Measurements from ENCODE around the gene DDX56.
"Not testable (repeated sequence)": the region's sequence is repeated elsewhere in the genome, so short reads cannot be mapped to it uniquely, and the experiment has no call there.

DDX56 gene

DNA sequence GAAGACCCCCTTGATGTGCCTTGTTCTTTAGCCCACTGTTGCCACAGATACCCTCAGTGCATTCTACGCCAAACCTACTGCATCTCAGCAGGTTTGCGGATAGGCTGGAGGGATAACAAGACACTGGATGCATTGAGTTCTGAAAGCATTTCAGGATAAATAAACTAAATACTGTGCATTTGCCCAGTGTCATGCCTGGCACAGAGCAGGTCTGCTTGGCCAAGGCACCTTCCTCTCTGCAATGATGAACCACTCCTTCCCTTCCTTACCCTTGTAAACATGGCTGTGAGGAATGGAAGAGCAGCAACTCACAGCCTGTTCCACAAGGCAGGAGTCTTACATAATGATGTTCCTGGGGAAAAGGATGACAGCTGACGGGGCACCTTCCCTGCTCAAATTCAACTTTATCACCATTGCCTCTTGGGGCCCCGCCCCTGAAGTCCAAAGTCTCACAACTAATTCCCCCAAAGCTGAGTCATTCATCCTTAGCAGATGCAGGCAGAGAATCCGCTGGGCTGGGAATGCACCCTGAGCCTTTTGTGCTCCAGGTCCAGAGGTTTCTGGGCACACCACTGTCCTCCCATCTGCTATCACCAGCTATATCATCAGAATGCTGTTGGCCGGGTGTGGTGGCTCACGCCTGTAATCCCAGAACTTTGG is 11.6 kb downstream of the DDX56 start:
- no peak for DNase-seq

DNA sequence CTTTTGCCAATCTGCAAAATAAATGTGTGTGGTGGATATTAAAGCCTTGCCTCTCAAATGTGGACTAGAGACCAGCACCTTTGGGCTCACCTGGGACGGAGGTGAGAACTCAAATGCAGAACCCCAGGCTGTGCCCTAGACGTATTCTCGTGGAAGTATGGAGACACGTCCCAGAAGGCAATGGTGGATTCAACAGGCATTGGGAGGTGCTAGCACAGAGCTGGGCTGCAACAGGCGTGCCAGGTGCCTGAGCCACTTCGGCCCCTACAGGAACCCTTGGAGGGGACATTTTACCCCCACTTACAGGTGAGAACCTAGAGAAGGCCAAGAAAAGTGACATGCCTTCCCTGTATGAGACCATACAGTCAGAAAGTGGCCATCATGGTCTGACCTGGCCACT is 12.2 kb downstream of the DDX56 start:
- no peak for DNase-seq

DNA sequence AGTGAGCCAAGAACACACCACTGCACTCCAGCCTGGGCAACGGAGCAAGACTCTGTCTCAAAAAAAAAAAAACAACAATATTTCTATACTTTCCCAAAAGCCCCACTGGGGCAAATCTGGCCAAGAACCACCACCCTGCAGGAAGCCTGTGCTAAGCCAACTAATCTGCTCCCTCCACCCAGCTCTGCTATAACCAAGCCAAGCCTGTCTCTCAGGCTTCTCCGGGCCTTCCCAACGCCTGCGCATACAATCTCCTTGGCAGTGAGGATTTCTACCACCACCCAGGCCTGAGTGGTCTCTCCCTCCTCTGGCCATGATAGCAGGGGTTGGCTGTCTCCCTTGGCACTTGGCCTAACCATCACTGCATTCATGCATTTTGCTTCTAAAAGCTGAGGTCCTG is 14.2 kb downstream of the DDX56 start:
- DNase-seq, result no peak

GRCh38 chr7:44557485-44557884 is 16.2 kb downstream of the DDX56 start:
- DNase-seq, result no peak

DNA sequence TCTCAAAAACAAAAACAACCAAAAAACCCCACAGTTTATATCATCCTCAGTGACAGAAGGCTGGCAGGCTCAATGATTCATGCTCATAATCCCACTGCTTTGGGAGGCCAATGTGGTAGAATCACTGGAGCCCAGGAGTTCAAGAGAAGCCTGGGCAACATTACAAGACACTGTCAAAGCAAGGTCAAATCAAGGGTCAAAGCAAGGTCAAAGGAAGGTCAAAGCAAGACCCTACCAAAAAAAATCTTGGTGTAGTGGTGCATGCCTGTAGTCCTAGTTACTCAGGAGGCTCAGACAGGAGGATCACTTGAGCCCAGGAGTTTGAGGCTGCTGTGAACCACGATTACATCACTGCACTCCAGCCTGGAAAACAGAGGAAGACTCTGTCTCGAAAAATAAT is 18.4 kb downstream of the DDX56 start:
- no peak for DNase-seq

- not testable (repeated sequence) for DNase-seq
Observed at GRCh38 chr7:44552473-44553005, 21.2 kb downstream of the DDX56 start.

- DNase-seq, result no peak
Observed at GRCh38 chr7:44549457-44549856, 24.3 kb downstream of the DDX56 start.

GRCh38 chr7:44548893-44549292 is 24.8 kb downstream of the DDX56 start:
- no peak for DNase-seq

GRCh38 chr7:44547536-44548231 is 26.0 kb downstream of the DDX56 start:
- no peak for DNase-seq

DNA sequence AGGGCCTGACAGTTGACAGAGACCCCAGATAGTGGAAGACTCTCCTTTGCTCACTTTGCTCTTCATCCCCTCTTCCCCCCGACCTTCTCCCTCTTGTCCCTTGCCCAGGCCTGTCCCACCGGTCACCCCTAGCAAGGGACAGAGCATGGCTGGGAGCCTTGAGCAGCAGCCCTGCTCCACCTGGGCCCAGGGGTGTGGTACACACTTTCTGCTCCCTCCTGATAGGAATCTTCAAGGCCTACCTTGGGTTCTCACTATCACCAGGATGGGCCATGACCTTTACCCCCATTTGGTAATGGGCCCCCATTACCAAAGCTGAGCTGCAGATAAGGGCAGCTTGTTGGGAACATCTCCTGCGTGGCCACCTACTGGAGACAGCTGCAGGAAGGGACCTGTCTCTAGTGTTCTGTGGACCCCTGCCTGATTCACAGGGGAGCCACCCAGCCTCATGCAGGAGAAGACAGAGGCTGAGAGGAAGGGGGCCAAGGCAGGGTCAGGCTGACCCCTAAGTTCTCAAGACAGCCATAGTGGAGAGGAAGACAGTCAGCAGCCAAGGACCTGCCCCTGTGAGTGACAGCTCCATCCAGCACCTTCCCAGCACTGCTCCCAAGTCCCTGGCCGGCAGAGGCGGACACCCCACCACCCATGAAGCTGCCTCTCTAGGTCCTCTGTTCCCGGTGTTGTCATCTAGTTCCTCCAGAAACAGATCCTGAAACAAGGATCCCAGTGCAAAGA is 31.7 kb downstream of the DDX56 start:
- DNase-seq, result no peak

- DNase-seq, result no peak
Observed at GRCh38 chr7:44541028-44541869, 32.5 kb downstream of the DDX56 start, which contains the start of gene NPC1L1. NPC1L1 (minus strand) TSS chr7:44541330; CDS start chr7:44541259, 71 bp downstream.

GRCh38 chr7:44540592-44541027 is 33.1 kb downstream of the DDX56 start:
- DNase-seq, result no peak

DNA sequence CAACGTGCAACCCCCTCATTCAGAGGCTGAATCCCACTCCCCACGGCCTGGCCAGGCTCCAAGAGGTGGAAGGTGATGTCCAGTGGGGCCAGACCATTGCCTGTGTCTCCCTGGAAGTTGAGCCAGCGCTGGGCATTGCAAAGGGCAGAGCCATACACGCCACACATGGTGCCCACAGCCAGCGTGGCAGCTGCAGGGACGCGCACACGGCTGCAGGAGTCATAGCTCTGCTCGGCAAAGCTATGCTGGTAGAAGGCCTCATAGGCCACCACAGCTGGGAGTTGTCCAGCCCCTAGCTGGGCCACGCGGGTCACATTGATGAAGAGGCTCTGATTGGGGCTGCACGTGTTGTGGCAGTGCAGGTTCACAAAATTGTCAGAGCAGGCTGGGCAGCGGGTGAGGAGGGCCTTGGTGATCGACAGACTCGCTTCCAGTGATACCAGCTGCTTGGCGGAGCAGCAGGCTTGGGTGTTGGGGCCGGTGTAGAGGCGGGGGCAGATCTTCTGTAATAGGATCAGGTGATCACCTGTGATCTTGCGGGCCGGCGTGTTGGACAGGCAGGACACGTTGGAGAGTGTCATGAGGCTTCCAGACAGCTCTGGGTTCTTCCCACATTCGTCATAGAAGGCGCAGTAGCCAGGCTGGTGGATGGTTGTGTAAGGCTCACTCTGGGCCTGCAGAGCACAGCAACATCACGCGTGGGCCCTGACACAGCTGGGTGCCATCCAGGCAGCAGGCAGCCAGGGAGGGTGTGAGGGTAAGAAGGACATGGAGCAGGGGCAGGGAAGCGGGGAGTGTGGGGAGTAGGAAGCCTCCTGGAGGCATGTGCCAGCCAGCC is 33.8 kb downstream of the DDX56 start:
- no peak for DNase-seq

- DNase-seq, result no peak
Observed at GRCh38 chr7:44538798-44539668, 34.7 kb downstream of the DDX56 start.

DNA sequence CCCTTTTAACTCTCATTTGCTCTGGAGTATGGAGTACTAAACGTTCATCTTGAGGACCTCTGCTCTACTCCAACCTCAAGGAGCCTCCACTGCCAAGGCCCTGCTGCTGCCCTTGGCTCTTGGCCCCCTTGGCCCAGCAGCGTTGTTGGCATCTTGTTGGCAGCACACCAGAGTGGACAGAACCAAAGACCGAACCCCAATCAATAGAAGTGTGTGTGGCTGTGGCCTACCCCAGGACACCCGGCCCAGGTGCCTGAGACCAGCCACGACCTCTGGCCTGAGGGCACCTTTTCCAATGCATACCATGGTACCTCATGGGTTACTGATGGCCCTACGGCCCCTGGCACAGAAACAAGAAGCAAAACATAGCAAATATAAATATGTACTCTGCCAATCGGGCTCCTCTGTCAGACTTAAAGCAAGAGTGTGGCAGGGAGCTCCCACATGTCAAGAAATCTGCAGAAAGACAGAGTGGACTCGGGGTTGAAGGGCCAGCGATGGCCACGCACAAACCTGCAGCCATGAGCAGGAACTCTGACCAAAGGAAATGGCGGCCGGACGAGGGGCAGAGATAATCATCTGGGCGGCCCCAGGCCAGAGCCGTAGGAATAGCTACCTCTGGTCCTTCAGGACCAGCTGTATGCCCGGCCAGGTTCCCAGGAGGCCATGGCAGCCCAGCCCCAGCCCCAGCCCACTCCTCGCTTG is 35.5 kb downstream of the DDX56 start:
- DNase-seq, result no peak

DNA sequence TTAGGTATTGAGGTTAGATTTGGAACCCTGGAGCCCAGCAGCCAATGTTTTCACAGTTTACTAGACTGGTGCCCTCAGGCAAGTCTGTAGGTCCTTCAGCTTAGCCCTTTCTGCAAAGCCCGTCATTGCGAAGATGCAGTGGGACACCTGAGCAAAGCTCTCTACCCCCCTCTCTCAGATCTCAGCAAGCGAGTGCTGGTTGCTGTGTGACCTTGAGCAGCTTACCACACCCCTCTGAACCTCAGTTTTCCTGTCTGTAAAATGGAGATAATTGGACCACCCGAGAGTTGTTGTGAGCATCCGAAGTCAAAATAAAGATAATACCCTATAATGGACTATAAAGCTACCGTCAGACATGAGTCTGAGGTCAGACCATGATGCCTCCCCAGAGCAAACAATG is 36.3 kb downstream of the DDX56 start:
- DNase-seq, result no peak

DNA sequence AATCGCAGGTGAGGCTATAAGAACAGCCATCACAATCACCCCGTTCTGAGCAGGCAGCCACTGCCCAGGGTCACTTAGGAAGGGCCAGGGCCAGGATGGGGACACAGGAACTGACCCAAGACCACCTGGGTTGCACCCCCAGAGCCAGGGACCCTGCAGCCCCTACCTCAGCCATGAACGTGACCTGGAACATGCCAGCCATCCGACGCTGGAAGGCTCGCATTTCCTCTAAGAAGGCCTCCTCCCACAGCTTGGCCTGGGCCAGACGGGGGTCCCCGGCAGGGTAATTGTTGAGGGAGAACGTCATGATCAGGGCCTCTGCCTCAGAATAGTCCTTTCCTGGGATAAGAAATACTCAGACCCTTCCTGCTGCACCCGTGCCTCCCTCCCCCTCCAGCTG is 37.6 kb downstream of the DDX56 start:
- no peak for DNase-seq

DNA sequence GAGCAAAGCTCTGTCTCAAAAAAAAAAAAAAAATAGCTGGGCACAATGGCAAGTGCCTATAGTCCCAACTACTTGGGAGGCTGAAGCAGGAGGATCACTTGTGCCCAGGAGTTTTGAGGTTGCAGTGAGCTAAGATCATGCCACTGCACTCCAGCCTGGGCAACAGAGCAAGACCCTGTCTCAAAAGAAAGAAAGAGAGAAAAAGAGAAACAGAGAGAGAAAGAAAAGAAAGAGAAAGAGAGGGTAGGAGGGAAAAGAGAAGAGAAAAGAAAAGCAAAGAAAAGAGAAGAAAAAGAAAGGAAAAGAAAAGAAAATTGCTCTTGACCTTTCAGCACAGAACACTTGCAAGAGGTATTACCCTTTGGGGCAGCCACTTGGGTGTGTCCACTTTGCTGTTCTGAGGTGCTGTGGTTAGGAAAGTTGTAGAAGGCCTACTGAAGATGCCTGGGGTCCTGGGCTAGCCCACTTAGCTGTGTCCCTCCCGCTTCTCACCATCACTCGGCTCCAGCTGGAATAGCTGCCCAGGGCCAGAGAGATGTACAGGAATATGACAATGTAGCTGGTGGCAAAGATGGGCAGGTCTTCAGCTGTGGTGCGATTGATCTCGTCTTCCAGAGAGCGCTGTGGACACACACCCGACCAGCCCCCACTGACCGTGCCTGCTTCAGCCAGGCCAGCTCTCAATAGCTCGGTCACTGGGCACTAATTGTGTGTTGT is 38.2 kb downstream of the DDX56 start:
- DNase-seq, result no peak

- no peak for DNase-seq
Observed at GRCh38 chr7:44534501-44534900, 39.2 kb downstream of the DDX56 start.
